Lower leg skin (tissue), 3 donors: ENCODE measurements around the gene KDM4B.

Experiments used
- POLR2A ChIP-seq, 2 donors: fragments of 450-650 bp; IDR thresholded peaks; one replicate each; pipeline ENCODE4 v1.6.1; 2016 to 2017; ENCODE audit warnings: antibody characterized with exemption in 2 of 2, mild to moderate bottlenecking in 1 of 2, moderate library complexity in 1 of 2
- TF ChIP-seq, protein P1 (sequence below), 3 donors: fragments of 450-650 bp; IDR thresholded peaks; one replicate each; pipeline ENCODE4 v1.5.1; 2016; ENCODE audit warnings: antibody characterized with exemption in 3 of 3, mild to moderate bottlenecking in 3 of 3, moderate library complexity in 2 of 3

DNA sequence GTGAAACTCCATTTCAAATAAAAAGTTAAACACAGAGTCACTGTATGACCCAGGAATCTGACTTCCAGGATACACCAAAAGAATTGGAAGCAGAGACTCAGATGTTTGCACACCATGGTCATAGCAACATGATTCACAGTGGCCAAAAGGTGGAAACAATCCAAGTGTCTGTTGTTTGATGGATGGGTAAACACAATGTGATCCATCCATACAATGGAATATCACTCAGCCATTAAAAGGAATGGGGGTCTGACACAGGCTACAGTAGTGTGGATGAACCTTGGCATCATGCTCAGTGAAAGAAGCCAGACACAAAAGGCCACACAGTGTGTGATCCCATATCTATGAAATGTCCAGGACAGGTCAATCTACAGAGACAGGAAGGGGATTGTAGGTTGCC is 197.3 kb downstream of the KDM4B start:
- TF ChIP-seq, protein P1, sequence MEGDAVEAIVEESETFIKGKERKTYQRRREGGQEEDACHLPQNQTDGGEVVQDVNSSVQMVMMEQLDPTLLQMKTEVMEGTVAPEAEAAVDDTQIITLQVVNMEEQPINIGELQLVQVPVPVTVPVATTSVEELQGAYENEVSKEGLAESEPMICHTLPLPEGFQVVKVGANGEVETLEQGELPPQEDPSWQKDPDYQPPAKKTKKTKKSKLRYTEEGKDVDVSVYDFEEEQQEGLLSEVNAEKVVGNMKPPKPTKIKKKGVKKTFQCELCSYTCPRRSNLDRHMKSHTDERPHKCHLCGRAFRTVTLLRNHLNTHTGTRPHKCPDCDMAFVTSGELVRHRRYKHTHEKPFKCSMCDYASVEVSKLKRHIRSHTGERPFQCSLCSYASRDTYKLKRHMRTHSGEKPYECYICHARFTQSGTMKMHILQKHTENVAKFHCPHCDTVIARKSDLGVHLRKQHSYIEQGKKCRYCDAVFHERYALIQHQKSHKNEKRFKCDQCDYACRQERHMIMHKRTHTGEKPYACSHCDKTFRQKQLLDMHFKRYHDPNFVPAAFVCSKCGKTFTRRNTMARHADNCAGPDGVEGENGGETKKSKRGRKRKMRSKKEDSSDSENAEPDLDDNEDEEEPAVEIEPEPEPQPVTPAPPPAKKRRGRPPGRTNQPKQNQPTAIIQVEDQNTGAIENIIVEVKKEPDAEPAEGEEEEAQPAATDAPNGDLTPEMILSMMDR (IDR thresholded peaks at IDR 0.05) = no peak
- no peak for TF ChIP-seq POLR2A (IDR thresholded peaks at IDR 0.05)
